Measurements from ENCODE around the gene PWWP2A. TPM values are rescaled to one million over a fixed set of nuclear protein-coding genes. Genes with fewer than 3 reads are reported as not detected.
"Not testable (repeated sequence)": the region's sequence is repeated elsewhere in the genome, so short reads cannot be mapped to it uniquely, and the experiment has no call there.

PWWP2A gene
- total RNA-seq, 1 experiment from 2014 or later: 8.8 TPM

DNA sequence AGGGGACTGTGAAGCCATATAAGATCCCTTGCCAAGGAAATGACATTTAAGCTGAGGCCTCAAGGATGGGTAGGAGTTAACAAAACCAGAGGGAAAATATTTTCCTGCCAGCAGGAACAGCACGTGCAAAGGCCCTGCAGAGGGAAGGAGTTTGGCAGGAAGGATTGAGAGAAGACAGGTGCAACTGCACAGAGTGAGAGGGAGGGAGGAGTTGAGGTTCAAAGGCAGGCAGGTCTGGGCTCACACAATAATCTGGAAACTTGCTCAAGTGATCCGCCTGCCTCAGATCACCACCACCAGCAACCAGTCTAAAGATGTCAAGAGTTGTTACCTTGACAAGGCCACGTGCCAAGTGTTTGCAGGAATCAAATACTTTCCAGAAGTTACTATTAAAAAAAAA, 31.1 kb upstream of the PWWP2A start:
- in situ Hi-C loops (cut with HindIII; ENCODE audit: low pct_unique_long_range_greater_than_20kb, low sequenced_read_pairs): no loop called here
- no peak for DNase-seq (ENCODE audit: low read depth, low spot score)

GRCh38 chr5:160144436-160144835, 25.2 kb upstream of the PWWP2A start:
- in situ Hi-C loops (cut with HindIII; ENCODE audit: low pct_unique_long_range_greater_than_20kb, low sequenced_read_pairs); DNase-seq (ENCODE audit: low read depth, low spot score): not testable (repeated sequence)

DNA sequence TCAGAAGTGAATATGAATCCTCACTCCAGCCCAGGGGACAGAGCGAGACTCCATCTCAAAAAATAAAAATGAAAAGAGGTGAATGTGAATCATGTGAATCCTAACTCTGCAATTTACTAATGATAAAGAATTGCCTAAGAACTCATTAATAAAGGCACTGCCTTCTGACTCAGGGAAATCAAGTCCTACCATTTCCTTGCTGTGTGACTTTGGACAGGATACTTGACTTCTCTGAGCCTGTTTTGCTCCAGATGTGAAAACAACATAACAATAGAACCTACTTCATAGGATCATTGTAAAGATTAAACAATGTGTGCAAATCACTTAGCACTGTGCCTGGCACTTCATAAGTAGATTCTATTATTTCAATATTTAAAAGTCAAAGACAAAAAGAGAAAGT, 15.1 kb upstream of the PWWP2A start:
- in situ Hi-C loops (cut with HindIII; ENCODE audit: low pct_unique_long_range_greater_than_20kb, low sequenced_read_pairs): no loop called here
- DNase-seq (ENCODE audit: low read depth, low spot score): no peak

- DNase-seq (ENCODE audit: low read depth, low spot score): no peak
- in situ Hi-C loops (cut with HindIII; ENCODE audit: low pct_unique_long_range_greater_than_20kb, low sequenced_read_pairs): no loop called here
Observed at GRCh38 chr5:160133918-160134304, 14.7 kb upstream of the PWWP2A start.

DNA sequence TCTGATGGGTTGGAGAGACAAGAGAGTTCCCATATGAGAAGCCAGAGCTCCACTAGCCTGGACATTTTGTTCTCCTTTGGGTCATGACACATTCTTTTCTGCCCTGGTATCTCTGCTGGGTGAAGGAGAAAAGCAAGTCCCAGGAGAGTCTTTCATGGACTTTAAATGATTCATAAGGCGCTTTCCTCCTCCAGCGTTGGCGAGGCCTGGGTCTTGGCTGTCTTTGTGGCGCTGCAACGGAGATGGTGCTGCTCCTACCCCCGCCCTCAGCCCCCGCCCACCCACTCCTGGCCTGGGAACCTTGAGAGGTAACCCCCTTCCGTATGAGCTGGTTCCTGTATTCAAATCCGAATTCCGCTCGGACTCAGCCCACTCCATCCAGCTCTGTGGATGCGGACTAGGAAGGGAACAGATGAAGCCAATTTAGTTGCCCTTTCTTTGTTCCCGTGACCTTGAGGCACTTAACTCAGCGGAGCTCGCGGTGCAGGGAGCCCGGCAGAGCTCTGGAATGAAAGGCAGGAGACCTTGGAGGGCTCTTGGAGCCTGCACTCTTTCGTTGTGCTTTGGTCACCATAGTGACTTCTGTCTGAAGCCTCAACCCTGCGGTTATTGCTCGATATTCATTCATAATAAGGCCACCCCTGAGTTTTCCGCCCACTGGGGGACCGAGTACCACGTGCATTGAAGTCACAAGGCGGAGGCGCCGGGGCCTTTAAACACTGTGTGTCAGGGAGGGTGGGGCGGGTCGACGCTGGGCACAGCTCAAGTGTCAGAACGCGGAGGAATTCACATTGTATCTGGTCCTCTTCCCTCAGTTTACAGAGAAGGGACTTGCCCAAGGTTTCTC, 14.0 kb upstream of the PWWP2A start:
- in situ Hi-C loops (cut with HindIII; ENCODE audit: low pct_unique_long_range_greater_than_20kb, low sequenced_read_pairs): no loop called here
- DNase-seq (ENCODE audit: low read depth, low spot score): peak; percentile 3

DNA sequence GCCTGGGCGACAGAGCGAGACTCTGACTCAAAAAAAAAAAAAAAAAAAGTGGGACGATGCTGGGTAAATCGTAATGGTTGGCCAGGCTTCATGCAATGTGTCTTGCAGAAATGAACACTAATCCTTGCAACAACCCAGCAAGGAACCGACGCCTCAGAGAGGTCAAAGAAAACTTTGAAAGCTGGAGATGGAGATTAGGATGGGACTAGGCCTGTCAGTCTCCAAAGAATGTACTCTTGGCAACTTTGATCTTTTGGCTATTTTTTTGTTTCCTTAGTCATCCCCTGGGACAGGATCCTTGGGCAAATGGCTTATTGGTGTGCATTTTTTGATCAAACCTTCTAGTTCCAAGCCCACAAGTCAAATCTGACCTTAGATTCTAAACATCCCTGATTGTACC, 10.6 kb upstream of the PWWP2A start:
- DNase-seq (ENCODE audit: low read depth, low spot score): no peak
- in situ Hi-C loops (cut with HindIII; ENCODE audit: low pct_unique_long_range_greater_than_20kb, low sequenced_read_pairs): no loop called here

DNA sequence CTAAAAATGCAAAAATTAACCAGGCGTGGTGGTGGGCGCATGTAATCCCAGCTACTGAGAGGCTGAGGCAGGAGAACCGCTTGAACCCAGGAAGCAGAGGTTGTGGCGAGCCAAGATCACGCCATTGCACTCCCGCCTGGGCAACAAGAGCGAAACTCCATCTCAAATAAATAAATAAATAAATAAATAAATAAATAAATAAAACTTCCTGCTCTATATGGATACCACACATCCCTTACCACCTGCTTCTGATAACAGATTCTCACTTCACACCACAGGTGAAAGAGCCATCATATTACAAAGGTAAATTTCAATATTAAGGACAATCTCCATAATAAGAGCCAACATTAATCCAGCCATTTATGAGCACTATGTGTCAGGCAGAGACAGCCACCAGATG, 9.4 kb upstream of the PWWP2A start:
- in situ Hi-C loops (cut with HindIII; ENCODE audit: low pct_unique_long_range_greater_than_20kb, low sequenced_read_pairs): no loop called here
- DNase-seq (ENCODE audit: low read depth, low spot score): no peak

- DNase-seq (ENCODE audit: low read depth, low spot score): no peak
- in situ Hi-C loops (cut with HindIII; ENCODE audit: low pct_unique_long_range_greater_than_20kb, low sequenced_read_pairs): no loop called here
Observed at GRCh38 chr5:160119905-160120266, 636 bp upstream of the PWWP2A start.

DNA sequence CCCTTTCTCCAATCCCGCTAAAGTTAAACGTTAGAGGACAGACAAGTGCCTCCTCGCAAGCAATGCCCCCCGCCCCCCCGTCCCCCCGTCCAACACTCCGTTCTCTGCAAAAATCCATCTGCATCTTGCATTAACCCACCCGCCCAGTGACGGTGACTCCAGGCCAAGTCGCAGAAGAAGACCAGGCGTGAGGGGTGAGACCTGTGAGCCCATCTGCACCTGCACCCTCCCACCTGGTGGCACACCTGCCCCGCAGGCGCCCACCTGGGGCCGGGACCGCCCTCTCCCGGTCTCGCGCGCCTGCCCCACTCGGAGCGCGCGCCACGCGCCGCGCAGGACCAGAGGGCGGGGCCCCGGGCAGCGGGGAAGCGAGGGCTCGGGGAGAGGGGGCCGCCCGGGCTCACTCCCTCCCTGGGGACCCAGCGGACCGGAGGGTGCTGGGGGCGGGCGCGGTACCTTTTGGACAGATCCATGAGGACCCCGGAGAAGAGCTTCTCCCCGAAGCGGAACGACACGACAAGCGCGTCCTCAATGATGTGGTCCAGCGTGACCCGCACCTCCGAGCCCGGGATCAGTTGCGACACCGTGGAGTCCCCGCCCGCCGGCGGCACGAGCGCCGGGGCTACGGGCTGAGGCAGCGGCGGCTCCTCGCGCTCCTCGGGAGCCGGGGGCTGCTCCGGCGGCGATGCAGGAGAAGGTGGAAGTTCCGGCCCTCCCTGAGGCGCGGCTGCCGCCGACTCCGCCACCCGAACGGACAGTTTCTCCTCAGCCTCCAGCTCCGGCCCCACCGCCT, 705 bp downstream of the PWWP2A start:
- no peak for DNase-seq (ENCODE audit: low read depth, low spot score)
- in situ Hi-C loops (cut with HindIII; ENCODE audit: low pct_unique_long_range_greater_than_20kb, low sequenced_read_pairs): no loop called here

DNA sequence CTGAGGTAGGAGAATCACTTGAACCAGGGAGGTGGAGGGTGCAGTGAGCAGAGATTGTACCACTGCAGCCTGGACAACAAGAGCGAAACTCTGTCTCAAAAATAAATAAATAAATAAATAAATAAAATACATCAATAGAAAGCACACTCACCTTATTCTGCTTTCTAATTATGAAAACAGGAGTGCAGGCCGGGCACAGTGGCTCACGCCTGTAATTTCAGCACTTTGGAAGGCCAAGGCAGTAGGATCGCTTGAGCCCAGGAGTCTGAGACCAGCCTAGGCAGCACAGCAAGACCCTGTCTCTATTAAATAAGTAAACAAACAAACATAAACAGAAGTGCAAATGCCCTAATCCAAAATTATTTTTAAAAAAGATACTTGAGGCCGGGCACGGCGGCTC, 2.3 kb downstream of the PWWP2A start:
- in situ Hi-C loops (cut with HindIII; ENCODE audit: low pct_unique_long_range_greater_than_20kb, low sequenced_read_pairs): no loop called here
- no peak for DNase-seq (ENCODE audit: low read depth, low spot score)

GRCh38 chr5:160108124-160108523, 11.1 kb downstream of the PWWP2A start:
- in situ Hi-C loops (cut with HindIII; ENCODE audit: low pct_unique_long_range_greater_than_20kb, low sequenced_read_pairs): no loop called here
- DNase-seq (ENCODE audit: low read depth, low spot score): no peak

DNA sequence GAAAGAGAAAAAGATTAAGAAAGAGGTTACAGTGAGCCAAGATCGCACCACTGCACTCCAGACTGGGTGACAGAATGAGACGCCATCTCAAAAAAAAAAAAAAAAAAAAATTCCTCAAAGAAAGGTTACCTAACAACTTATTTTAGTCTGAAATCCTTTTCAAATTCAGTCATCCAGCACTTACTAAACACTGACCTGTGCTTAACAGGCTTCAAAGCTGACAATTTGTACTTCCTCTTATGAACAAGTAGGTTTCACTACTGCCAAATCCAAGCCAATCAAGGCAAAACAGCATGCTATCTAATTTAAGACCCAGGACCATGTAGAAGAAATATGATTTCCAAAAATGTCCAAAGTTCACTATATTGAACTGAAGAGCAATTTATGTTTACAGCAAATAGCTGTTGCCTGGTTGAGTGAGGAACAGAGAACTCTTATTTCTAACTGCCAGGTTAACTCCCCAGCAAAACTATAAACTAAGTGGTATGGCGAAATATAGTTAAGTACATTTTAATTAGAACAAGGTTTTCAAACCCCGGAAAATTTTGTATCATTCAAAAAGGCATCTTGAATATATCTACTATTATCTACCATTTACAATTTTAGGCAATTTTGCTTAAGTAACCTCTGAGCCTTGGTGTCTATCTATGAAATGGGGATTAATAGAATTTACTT, 13.4 kb downstream of the PWWP2A start:
- in situ Hi-C loops (cut with HindIII; ENCODE audit: low pct_unique_long_range_greater_than_20kb, low sequenced_read_pairs): no loop called here

GRCh38 chr5:160097991-160098390, 21.3 kb downstream of the PWWP2A start:
- no peak for DNase-seq (ENCODE audit: low read depth, low spot score)
- in situ Hi-C loops (cut with HindIII; ENCODE audit: low pct_unique_long_range_greater_than_20kb, low sequenced_read_pairs): no loop called here

More for the DNA sequence above, 13.4 kb downstream of the PWWP2A start:
- DNase-seq (ENCODE audit: low read depth, low spot score): no peak

GRCh38 chr5:160096178-160096577, 23.1 kb downstream of the PWWP2A start:
- no peak for DNase-seq (ENCODE audit: low read depth, low spot score)
- in situ Hi-C loops (cut with HindIII; ENCODE audit: low pct_unique_long_range_greater_than_20kb, low sequenced_read_pairs): no loop called here

DNA sequence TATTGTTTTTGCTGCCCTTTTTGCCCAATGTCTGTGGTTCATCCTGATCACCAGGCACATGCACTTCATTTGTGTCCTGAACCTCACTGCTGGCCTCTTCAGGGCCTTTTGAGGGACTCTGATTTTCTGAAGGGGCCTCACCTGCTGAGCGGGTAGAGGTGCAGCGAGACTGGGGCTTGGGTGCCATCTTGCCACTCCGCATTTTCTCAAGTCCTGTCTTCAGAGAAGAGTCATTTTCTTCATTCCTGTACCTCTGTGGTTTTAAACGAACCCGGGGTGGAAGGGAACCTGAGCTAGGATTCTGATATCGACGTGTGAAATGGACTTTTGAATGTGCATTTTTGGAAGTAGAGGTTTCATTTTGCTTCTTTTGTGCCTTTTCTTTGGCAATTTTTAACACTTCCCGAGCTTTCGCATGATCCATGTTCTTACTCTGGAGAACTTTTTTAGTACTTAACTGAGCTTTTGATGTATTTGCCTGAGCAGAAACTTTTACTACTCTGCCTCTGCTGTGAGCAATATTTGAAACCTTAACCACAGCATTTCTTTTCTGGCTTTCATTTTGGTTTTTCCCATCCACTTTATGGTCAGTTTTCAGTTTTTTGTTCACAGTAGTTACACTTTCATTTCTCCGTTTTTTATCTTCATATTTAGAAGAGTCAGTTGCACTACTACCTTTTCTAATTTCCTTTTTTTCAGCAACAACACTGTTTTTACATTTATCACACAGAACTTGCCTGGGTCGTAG, 26.1 kb downstream of the PWWP2A start:
- in situ Hi-C loops (cut with HindIII; ENCODE audit: low pct_unique_long_range_greater_than_20kb, low sequenced_read_pairs): no loop called here
- DNase-seq (ENCODE audit: low read depth, low spot score): no peak

DNA sequence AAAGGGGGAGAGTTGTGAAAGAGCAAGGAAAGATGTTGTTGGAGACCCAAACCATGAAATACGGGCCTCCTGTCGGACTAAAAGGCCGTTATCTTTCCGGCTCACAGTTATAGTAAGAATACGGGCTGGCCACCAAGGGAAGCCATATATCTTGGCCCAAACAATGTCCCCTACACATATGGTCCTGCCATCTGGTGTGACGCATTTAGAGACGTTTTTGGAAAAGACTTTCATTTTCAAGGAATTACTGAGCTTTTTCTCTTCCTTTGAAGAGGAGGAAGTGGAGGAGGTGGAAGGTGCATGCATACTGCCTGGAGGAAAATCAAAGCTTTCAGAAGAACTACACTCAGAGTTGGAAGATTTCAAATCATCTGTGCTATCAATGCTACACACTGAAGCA, 26.7 kb downstream of the PWWP2A start:
- in situ Hi-C loops (cut with HindIII; ENCODE audit: low pct_unique_long_range_greater_than_20kb, low sequenced_read_pairs): no loop called here
- DNase-seq (ENCODE audit: low read depth, low spot score): no peak

GRCh38 chr5:160090059-160090458, 29.2 kb downstream of the PWWP2A start:
- in situ Hi-C loops (cut with HindIII; ENCODE audit: low pct_unique_long_range_greater_than_20kb, low sequenced_read_pairs): no loop called here
- DNase-seq (ENCODE audit: low read depth, low spot score): no peak

DNA sequence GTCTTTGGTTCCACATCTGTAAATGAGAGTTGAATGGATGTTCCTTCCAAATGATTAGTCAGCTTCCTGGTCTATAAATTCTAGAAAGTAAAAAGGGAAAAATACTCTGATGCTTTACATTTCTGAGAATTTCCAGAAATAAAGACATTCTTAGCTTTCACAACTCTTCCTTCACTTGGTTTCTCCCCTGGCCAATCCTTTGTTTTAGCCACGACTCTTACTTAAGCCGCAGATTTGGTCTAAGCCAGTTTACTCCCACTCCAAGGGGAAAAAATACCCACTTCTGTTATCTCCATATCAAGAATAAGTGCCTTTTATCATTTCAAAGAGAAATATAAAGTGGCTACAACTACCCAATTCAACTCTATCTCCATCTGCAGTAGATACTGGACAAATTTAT, 29.7 kb downstream of the PWWP2A start:
- in situ Hi-C loops (cut with HindIII; ENCODE audit: low pct_unique_long_range_greater_than_20kb, low sequenced_read_pairs): no loop called here
- no peak for DNase-seq (ENCODE audit: low read depth, low spot score)

Data from SK-MEL-5 (cell line).